ENCODE results near the gene KLK3.
A peak's percentile ranks its signal among the peaks of the same experiment; 100 is the strongest.
"Not testable (repeated sequence)": the region's sequence is repeated elsewhere in the genome, so short reads cannot be mapped to it uniquely, and the experiment has no call there.

Gene KLK3

GRCh38 chr19:50870417-50871089 is 15.8 kb downstream of the KLK3 start:
- peak; percentile 1 to 32 for DNase-seq

- DNase-seq = no peak
Measured at GRCh38 chr19:50873056-50873455, 18.3 kb downstream of the KLK3 start, which contains the start of gene KLK2. KLK2 (plus strand) TSS chr19:50873439; CDS start chr19:50873474, 35 bp downstream.

GRCh38 chr19:50874211-50874610 is 19.5 kb downstream of the KLK3 start:
- no peak for DNase-seq

GRCh38 chr19:50875795-50876422 is 21.2 kb downstream of the KLK3 start:
- no peak for DNase-seq

DNA sequence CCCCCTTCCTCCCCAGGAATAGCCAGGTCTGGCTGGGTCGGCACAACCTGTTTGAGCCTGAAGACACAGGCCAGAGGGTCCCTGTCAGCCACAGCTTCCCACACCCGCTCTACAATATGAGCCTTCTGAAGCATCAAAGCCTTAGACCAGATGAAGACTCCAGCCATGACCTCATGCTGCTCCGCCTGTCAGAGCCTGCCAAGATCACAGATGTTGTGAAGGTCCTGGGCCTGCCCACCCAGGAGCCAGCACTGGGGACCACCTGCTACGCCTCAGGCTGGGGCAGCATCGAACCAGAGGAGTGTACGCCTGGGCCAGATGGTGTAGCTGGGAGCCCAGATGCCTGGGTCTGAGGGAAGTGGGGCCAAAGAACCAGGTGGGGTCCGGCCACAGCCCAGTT is 21.7 kb downstream of the KLK3 start:
- DNase-seq = no peak

GRCh38 chr19:50877338-50877737 is 22.6 kb downstream of the KLK3 start:
- DNase-seq = no peak

GRCh38 chr19:50878851-50879250 is 24.1 kb downstream of the KLK3 start:
- DNase-seq = no peak

DNA sequence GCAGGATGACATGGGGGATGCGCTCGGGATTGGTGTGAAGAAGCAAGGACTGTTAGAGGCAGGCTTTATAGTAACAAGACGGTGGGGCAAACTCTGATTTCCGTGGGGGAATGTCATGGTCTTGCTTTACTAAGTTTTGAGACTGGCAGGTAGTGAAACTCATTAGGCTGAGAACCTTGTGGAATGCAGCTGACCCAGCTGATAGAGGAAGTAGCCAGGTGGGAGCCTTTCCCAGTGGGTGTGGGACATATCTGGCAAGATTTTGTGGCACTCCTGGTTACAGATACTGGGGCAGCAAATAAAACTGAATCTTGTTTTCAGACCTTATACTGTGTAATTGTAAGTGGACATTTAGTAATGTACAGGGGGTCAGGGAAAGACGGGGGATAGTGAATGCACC is 25.5 kb downstream of the KLK3 start:
- no peak for DNase-seq

GRCh38 chr19:50882188-50882587 is 27.5 kb downstream of the KLK3 start:
- DNase-seq = no peak

- no peak for DNase-seq
Measured at GRCh38 chr19:50889638-50890037, 34.9 kb downstream of the KLK3 start.

DNA sequence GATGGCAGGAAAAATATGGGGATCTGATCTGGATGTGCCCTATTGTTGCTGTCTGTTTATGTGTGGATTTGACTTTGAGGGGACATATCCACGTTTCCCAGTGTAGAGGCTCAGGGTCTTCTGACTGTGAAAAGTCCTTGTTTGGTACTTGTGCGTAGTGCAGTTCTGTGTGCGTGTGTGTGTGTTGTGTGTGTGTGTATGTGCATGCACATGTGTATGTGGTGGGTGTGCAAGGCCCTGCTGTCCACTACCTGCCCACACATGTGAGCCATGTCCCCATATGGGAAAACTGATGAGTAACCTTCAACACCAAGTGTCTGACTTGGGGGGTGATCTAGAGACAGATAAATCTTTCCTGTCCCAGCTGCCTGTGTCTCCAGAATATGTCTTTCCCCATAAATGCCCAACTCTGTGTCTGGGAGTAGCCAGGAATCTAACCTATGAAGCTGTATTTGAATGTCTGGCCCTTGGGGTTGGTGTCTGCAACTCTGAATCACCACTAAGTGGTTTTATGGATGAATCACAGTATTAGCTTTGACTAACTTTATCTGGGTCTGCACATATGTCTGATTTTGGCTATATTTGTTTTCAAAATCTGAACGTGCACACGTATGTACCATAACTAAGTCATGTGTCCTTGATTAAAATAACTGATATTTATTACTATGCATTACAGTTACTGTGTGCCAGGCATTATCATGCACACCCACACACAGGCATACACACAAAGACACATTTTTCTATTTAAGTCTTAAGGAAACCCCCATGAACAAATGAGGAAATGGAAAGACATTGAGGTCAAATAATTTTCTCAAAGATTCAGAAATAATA is 35.9 kb downstream of the KLK3 start:
- no peak for DNase-seq

DNA sequence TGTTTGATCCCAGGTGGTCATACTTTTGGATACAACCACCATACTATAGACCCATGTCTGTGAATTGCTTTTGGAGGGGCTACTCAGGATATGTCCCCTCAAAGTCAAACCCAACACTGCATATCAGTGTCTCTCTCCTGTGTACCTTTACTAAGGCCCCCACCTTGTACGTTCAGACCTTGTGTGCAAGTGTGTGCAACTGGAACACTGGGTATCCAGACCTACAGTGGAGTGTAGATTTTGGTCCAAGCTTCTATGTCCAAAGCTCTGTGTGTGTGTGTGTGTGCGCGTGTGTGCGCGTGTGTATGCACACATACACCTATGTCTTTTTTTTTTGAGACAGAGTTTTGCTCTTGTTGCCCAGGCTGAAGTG is 36.5 kb downstream of the KLK3 start:
- no peak for DNase-seq

DNA sequence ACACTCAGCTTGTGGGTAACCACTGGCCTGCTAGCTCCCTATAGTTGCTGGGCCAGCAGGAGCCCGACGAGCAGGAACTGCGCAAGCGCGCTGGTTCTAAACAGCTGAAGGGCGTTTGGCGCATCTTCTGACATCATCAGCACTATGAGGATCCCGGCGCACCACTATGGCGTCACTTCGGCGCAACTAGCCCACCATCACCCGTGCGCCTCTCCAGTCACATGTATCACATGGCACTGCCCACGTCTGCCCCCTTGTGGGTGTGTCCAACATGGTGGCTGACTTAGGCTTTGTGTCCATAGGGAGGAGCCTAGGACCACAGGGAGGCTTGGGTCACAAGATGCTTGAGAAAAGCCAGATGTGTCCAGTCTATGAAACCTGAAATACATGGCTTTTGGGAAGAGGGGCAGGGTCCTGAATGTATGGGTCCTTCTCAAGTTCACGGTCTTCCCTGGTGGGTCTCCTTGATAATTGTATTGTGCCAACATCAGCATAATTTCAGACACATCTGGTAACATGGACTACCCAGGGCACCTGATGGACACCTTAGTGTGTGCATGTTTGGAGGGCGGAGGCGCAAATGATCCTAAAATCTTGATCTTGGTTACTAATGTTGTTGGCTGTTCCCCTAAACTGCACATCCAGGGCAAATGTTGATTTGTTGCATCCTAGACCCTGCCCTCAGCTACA is 38.5 kb downstream of the KLK3 start:
- DNase-seq = no peak

DNA sequence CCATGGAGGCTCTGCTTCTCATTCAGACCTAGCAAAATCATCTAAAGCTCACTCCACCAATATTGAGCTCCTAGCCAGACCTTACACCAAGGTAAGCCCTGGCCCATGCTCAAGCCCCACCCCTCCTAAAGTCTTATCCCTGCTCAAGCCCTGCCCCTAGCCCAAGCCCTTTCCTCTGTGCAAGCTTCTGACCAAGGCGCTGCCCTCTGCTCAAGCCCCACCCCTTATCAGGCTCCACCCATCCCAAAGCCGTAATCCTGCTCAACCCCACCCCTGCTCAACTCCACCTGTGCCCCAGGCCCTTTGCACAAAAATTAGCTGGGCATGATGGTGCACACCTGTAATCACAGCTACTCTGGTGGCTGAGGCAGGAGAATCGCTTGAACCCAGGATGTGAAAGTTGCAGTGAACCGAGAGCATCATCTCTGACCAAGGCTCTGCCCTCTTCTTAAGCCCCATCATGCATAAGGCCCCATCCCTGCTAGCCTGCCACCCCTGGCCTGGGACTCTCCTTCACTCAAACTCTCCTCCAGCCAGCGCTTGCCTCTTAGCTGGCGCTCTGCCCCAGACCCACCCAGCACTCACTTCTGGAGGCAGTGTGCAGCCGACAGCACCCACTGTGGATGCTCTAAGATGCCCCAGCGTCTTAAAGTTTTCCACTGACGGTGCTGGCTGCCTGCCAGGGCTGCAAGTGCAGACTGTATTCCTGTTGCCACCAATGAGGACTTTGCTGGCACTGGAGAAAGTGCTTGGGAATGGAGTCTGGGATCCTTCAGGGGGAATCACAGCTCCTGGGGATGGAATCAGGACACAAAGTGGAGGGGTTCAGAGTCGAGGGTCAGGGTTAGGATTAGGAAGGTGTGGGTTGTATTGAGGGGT is 40.0 kb downstream of the KLK3 start:
- no peak for DNase-seq

GRCh38 chr19:50896089-50896590 is 41.4 kb downstream of the KLK3 start:
- not testable (repeated sequence) for DNase-seq

DNA sequence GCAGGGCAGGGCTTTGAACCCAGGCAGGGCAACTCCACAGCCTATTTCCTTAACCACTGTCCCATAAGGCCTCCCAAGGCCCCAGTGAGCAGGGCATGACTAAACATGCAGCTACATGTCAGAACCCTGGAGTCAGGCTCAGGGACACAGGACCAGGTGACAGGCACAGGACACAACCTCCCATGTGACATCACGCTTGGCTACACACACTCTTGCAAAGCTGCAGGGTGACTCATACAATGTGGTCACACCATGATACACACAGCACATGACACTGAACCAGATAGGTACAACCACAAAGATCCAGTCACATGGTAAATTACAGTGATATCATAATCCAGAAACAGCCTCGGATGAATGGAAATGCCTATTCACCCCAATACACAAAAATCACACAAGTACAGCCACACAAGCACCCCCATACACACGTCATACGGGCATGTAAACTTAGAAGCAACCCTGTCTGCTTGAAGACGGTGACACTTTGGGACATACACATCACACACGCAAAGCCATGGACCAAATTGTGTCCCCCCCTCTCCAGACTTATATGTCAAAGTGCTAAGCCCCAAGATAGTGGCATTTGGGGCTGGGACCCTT is 42.0 kb downstream of the KLK3 start:
- no peak for DNase-seq

DNA sequence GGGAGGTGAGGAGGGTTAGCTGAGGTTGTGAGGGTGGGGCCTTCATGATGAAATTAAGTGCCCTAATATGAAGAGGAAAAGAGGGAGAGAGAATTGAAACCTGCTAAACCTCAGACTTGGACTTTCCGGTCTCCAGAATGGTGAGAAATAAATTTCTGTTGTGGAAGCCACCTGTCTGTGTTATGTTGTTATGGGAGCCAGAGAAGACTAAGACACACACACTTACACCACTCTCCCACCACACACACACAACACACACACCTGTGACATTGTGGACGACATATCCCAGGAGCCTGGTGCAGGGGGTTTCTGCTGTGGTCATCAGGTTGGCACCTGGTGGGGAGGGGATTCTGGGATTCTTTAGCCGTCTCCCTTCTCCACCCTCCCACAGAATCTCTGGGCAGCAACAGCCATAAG is 42.5 kb downstream of the KLK3 start:
- no peak for DNase-seq

- no peak for DNase-seq
Measured at GRCh38 chr19:50897612-50898011, 42.9 kb downstream of the KLK3 start.

- no peak for DNase-seq
Measured at GRCh38 chr19:50898018-50898417, 43.3 kb downstream of the KLK3 start.

- DNase-seq = no peak
Measured at GRCh38 chr19:50899569-50899968, 44.9 kb downstream of the KLK3 start.

GRCh38 chr19:50902640-50903039 is 47.9 kb downstream of the KLK3 start:
- no peak for DNase-seq

DNA sequence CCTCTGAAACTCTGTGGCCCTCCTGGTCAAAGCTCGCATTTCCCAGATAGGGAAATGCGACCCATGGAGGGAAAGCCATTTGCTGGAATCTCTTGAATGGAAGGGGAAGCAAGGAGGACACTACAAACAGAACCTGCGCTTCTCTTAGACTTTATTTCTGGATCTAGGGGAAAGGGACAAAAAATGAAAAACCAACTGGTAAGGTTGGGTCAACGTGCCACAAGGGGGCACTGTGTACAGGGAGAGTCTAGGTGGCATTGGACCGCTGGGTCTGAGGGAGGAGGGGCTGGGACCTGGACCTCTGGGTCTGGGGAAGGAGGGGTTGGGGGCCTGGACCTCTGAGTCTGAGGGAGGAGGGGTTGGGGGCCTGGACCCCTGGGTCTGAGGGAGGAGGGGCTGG is 51.5 kb downstream of the KLK3 start:
- peak; percentile 41 to 49 for DNase-seq
